ENCODE data around the gene SSBP3.

SSBP3 gene

DNA sequence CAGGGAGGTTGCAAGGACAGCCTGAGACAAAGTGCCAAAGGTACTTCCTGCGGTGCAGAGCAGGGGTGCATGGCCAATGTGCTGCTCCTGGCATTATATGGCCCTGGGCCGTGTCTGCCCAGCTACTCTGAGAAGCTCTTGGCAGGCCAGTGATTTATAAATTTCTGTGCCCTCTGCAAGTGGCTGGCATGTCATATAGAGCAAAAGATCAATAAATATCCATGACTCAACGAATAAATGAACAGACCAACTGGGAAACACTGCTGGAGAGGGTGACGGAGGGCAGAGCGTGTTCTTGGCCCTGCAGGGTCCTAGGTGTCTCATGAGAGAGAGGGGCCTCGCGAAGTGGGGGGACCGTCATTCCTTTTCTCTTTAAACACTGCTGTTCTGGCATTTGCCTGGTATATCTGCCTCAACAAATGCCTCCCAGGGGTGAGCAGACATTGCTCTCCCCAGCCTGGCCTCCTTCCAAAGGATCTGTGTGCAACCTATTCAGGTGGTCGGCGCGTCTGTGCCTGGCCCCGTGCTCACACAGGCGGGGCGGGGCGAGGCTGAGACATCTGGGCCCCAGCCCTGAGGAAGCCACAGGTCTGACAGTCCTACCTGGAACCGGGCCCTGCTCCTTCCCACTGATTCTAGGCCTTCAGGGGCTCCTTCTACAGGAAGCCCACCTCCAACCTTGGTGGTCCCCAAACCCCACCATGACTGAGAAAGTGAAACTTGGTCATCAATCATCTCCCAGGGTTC, 123.9 kb downstream of the SSBP3 start:
- no peak for DNase-seq

DNA sequence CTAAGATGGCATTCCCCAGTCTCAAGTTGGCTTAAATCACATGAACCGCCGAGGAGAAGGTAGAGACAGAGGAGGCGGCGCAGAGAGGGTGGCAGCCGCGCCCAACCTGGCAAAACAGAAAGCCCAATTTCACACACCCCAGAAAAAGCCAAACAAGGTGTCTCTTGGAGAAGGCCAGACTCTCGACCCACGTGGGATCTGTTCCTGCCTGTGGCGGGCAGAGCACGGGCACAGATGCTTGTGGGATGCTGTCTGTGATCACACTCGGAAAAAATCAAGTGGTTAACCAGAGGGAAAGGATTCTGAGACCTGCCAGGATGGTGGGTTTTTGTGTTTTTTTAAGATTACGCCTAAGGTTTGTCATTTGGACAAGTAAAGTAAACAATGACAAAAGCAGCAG, 125.5 kb downstream of the SSBP3 start:
- no peak for DNase-seq

DNA sequence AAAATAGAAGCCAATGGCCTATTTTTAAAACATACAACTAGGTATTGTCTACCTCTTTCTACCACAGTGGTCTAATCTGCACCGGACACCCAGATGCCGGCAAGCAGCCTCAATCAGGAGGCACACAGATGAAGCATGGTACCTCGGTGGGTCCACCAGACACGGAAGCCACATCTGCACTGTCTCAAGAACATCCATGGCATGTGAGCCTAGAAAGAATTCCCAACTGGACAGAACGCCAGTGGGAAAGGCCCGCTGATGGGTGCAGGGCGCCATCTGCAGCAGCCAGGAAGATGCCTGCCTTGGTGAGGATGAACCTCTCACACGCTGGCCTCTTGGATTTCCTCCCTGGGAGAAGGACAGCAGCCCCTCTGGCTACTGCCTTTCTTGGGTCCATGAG, 126.7 kb downstream of the SSBP3 start:
- no peak for DNase-seq

DNA sequence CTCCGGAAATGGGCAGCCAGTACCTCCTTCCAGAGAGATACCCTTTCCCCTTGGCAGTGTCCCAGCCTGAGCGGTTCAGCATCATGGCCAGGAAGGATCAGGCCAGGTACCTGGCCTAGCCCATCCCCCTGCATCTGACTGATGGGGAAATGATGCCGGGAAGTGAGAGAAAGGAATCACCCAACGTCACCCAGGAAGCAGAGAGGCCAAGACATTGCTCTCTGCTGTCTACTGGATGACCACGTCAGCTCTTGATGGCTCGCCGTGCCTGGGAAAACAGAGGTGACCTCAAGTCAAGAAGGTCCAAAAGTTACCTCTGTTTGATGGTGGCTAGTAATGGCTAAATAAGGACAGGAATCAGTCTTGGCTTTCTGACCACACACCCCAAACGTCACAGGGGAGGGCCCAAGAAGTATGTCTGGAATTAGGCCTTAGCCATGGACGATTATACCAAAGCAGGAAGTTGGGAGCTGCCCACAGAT, 127.2 kb downstream of the SSBP3 start:
- no peak for DNase-seq

DNA sequence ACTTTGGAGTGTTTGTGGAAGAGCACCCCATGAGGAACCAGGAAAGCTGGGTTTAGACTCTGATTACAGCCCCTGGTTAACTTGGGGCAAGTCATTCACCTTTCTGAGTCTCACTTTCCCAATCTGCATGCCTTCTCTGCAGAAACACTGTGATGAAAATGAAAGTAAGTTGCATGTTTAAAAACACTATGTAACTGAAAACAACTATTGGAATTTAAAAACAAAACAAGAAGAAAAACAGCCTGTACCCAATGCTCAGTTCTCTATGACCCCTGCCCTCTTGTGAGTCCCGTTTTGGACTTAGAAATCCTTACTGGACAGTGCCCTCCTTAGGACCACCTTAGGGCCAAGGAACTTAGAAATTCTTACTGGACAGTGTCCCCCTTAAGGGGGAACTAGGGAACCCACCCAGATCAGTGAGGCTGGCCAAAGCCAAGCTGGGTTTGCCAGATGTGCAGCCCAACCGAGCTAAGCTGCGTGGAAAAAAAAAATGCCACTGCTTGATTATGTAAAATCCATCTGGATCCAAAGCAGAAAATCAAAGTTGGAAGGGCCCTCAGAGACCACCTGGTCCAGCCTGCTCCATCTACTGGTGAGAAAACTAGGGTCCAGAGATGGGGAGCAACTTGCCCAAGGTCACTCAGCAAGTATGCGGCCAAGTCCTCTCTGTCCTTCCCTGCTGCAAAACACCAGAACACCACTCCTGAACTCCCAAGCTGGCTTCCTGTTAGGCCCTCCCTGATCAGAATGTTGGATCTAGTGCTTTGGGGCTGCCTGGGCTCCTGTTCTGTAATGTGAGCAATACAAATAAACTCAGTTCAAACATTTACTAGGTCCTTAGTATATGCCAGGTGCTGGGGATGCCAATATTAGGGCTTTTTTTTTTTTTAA, 128.5 kb downstream of the SSBP3 start:
- no peak for DNase-seq

DNA sequence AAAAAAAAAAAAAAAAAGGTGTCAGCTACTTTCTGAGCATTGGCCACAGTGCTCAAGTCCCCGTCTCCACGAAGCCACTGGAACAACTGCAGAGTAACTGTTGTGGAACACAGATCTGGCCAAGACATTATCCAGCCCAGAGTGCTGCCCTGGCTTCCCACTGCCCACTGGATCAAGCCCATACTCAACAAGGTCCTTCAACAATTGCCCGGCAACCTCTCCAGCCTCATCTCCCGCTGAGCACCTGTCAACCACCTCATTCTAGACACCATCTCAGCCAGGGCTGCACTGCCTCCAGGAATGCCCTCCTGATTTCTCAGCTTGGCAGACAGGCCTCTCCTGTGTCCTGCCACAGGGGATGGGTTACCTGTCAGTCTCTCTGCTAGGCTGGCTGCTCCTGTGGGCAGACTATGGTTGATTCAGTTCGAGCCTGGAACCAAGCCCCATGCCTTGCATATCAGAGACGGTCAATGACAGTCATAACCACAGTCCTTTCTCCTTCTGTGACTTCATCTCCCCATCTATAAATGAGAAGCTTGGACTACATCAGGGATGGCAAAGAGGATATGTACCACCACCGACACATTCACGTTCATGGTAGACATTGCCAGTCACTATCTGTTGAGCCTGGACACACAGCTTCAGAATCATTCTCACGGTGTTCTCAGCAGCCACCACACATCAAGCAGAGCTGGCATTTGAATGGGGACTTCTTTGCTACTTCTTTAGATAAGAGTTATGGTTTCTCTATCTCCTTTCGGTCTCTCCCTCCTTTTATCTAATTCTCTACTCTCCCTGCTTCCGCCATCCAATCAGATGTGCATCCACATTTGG, 129.4 kb downstream of the SSBP3 start:
- no peak for DNase-seq

DNA sequence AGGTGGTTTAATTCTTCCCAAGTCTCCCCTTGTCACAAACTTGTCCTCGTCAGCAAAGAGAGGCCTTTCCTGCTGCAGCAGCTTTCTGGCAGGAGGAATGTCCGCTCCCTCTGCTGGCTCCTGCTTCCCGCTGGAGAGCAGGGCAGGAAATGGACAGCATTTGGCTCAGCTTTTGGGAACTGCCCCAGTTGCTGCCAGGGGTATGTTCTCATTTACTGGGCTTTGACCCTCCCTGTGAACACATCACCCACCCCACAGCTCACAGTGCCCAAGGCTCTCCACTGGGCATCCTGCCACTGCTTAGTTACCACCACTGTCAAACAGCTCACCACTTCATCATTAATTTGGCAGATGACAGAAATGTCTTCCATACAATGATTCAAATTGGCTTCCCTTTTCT, 130.8 kb downstream of the SSBP3 start:
- peak; percentile 87 for DNase-seq

DNA sequence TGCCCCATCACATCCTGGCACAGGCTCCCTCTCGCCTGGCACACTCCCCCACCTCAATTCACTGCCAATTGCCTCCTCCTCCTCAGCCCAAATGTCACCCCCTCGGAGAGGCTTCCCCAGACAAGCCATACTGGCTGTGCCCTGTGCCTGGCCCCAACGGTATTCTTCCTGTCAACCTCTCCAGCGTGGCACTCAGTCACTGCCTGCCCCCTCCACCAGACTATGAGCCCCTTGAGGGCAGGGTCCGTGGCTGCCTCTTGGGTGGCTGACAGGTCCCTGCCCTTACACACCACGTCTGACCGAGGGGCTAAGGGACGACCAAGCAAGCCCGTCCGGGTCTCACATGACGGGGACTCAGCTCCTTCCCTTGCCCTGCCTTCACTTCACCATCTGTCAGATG, 131.3 kb downstream of the SSBP3 start:
- no peak for DNase-seq

DNA sequence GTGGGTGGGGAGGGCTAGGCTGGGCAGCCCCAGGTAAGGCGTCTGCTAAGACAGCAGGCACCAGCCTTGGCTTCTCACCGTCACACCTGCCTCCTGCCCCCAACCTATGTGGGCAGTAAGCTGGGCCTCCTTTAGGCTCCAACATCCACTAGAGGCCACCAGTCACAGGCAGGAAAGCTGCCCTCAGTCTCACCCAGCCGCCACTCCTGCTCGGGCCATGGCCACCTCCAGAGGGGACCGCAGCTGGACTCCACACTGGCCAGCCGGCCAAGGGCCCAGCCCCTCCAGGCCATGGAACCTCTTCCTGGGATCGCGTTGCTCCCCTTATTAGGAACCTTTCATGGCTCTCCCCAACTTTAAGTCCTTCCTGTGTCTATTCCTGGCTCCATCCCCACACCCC, 131.7 kb downstream of the SSBP3 start:
- DNase-seq, result no peak

DNA sequence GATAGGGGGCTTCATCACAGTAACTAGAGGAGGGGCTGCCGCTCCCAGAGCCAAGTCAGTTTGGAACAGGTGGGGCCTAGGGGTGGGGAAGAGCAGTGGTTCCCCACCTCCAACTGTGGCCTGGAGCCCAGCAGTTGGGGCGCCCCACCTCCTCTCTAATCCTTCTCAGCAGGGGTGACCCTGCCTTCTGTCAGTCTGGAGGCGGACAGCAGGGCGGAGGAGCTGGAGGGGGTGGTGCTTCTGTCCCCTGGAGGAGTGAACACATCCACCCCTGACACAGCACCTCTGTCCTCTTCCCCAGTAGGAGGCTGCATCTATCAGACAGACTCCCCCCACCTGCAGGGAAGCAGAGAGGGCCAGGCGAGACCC, 132.4 kb downstream of the SSBP3 start:
- peak; percentile 68 for DNase-seq

DNA sequence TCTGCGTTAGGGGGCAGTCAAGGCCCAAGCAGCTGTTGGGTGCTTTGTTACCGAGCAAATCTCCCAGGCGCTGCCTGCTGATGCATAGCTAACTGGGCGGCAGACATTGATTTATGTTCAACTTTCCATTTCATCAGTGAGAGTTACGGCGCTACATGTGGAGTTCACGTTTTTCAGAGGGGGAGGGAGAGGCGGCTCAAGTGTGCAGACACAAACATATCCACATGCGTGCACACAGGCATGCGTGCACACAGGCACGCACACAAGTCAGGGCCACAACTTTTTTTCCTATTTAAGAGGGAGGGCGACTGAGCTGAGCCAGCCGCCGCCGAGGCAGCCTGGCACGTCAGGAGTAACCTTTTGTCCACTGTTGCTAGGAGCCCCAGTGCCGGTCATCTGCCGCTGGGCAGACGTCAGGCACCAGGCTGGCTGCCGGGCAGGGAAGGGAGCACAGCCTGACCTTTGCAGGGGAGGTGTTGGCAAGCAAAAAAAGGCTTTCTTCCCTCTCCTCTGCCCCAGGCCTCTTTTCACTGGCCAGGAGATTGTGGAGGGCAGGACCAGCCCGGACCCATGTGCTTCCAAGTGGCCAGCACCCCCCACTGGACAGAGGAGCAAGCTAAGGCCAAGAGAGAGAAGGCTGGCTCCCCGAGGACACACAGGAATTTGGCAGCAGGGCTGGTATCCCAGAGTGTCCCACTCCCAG, 133.0 kb downstream of the SSBP3 start:
- peak; percentile 93 for DNase-seq

DNA sequence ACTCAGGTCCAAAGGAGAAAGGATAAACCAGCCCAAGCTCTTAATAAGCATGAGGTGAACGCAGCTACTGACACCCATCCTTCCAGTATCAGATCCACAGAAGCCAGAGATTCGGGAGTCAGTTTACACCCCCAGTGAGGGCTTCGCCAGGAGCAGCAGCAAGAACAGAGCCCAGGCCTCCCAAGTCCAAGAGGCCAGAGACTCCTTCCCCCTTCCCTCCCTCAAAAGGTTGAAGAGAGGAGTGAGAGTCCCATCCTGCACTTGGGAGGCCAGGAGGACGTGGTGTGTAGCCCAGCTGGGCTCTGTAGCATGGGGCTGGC, 133.5 kb downstream of the SSBP3 start:
- DNase-seq, result no peak

DNA sequence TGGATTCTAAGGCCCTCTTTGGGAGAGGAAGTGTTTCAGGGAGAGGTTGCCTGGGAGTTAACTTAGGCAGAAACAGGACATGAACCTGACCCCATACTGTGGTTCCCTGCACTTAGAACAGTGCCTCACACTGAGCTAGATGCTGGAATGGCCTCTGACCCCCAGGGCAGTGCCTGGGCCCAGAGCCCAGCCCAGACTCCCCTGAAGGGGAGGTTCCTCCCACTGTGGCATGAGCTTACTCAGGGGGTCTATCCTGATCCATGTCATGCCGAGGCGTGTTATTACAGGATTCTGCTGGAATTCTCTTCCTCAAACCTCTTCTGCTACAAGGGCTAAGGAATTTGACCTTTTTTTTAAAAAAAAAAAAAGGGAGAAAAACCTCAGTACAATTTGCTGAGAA, 134.1 kb downstream of the SSBP3 start:
- DNase-seq, result no peak

DNA sequence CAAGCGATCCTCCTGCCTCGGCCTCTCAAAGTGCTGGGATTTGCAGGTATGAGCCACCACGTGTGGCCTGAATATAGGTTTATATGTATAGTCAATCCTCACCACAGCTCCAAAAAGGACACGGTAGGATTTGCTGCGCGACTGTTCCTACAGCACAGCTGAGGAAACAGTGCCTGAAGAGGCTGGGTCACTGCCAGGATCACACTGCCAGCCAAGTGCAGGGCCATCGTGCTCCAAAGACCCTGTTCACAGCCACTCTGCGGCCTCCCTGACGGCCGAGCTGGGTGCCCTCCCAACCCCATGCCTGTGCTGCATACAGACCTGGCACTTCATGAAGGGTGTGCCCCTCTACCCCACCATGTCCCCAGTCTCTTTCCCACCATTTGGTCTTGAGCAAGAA, 134.9 kb downstream of the SSBP3 start:
- DNase-seq, result peak; percentile 8

DNA sequence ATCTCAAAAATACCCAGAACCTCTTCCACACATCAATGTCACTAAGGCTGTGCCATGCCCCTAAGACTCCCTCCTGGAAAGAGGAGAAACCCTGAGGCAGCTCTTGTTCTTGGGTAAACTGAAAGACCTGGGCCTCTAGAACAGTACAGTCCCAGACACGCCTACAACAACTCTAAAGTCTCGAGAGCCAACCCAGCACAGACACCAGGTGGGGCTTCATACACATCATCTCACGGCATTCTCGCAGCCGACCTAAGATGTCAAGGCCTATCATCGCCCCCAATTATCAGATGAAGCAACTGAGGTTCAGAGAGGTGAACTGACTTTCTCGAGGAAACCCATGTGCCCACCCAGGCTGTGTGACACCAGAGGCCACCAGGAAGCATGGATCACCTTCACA, 135.7 kb downstream of the SSBP3 start:
- DNase-seq, result no peak

DNA sequence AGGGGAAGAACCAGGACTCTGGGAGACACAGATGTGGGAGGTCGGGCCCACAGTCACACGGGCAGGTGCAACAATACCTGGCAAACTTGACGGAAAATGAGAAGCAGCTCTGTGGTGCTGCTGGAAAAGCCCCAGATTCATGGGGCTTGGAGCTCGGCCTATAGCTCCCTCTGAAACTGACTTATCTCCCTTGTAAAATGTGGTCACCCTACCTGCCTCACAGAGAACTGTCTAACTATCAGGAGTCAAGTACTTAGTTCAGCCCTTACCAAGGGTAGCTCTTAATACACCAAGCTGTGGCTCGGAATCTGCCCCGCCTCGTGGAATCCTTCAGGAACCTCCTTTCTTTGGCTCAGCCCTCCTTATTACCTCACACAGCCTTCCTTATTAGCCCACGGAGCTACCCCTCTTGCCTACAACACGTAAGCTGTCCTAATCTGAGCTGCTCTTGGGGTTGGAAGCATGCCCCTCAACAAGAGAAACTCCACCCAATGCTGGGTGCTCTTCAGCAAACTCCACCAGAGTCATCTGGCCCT, 137.4 kb downstream of the SSBP3 start:
- DNase-seq, result peak; percentile 53

DNA sequence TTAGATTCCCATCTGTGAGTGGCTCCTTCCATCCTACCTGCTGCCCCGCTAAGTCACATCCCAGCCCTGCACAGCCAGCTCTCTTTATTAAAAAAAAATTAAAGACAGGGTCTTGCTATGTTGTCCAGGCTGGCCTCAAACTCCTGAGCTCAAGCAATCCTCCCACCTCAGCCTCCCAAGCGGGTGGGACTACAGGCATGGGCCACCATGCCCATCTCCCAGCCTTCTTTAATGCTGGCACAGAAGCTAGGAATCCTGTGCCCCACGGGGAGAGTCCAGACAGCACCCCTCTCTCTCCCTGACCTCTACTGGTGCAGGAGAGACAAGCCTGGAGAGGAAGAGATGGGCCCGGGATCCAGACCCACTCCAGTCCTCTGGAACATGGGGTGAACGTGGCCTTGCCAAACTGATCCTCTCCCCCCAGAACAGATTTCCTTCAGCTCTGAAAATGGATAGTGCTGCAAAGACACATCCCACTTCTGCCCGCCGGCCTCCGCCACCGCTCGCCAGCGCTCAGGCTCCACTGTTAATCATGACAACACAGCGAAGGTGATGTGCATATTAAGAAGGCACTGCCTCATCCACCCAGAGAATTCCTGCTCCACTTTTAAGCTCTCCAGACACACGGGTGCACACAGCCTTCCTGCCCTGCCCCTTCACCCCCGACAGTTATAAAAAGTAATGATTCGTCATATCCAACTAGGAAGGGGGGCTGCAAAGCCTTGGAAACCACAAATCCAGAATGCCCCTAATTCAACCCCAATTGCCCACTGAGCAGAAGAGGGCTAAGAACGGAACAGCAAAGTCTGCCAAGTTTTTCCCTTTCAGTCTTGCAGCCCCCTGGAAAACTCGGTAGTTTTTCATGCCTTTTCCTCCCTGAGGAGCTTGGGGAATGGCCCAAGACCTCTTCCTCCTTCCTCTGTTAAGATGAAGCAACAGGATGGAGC, 138.1 kb downstream of the SSBP3 start:
- DNase-seq, result no peak

DNA sequence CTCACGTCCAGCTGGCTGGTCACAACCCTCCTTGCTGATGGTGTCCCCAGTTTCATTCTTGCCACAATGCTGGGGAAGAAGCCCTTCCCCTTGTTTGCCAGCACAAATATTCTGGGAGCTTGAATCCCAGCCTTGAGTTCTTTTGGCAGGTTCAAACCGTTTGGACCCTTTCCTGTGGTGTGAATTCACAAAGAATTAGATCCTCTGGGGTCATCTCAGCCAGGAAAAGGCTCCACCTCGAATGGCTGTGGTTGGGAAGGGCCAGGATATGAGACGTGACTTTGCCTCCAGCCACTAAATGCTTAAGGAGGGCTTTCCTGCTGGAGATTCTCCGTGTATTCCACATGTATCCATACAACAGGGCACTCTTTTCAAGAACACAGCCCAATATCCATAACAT, 139.3 kb downstream of the SSBP3 start:
- no peak for DNase-seq

DNA sequence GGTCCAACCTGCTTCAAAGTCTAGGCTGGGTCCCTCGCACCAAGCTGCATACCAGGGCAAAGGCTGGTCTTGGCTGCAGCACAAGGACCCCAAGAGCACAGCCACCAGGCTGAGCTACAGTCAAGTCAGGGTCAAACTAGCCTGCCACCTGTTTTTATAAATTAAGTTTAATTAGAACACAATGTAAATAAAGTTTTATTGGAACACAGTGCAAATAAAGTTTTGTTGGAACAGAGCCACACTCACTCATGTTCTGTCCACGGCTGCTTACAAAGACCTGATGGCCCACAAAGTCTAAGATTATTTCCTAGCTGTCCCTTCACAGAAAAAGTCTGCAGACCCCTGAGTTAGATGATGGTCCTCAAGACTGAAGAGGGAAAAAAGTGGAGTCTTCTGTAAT, 140.0 kb downstream of the SSBP3 start:
- DNase-seq, result no peak

DNA sequence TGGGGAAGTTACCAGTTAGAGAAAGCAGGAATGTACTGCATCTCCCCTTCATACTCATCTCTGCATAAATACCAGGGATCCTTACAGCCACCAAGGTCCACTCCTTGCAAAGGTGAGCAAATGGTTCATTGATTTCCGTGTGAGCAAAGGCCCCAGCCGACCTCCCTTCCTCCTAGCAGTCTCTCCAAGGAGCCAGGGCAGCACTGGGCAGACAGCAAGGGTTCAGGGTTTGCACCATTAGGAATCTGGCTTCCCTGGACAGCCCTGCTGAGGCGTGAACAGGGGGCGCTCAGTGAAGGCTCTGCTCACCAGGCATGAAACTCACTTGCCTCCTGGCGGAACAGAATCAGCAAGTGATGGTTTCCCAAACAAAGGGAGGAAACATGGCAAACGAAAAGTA, 140.5 kb downstream of the SSBP3 start:
- no peak for DNase-seq

DNA sequence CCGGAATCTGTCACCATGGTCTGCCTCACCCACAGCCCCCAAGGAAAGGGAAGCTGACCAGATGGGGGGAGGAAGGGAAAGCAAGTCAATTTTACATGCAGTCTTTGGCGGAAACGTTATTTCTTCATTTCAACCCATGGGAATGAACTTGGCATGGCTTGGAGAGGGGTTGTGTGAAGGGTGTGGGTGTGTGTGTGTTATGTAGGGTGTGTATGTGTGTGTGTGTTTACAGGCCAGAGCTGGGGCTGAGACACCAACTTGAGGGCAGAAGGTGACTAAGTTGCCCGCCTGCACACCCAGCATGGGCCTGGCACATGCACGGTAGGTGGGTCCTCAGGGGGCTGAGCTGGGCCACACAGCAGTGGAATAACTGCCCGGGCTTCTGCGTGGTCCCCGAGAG, 141.1 kb downstream of the SSBP3 start:
- DNase-seq, result no peak
